ENCODE data around the gene NBR1. TPM values are rescaled to one million over a fixed set of nuclear protein-coding genes. Genes with fewer than 3 reads are reported as not detected.

NBR1 gene
- total RNA-seq, 1 experiment from 2014 or later = 60.8 TPM

- TF ChIP-seq REST (IDR thresholded peaks at IDR 0.05; ENCODE audit: low read depth) = no peak
- peak; percentile 21; the same call in 1 of the 2 replicates for TF ChIP-seq SP1 (IDR thresholded peaks at IDR 0.05; ENCODE audit: low read depth)
- peak; percentile 25; the same call in 1 of the 2 replicates for TF ChIP-seq ZFX (IDR thresholded peaks at IDR 0.05)
- TF ChIP-seq CBX3 (IDR thresholded peaks at IDR 0.05; ENCODE audit: low read depth) = no peak
These were observed 40.7 kb downstream of the NBR1 start, which contains the start of gene TMEM106A (continued) for GRCh38 chr17:43211480-43212402.

- ChIA-PET RAD21 (ENCODE audit: low non-redundant PET in 1 of 2, low total read pairs in 2 of 2, uncharacterized antibody in 2 of 2, unreplicated experiment in 2 of 2) (no interaction called here), POLR2A (interaction anchor here (1.0 to 4.0 kb wide), 3 partner anchors 14 to 103 kb away, joined by 3 to 33 read pairs (median 6); no protein-coding TSS in a partner anchor)
- DNase-seq (ENCODE audit: low read depth, low spot score) = no peak
These were observed 41.9 kb downstream of the NBR1 start for GRCh38 chr17:43212641-43213490.

More at GRCh38 chr17:43212641-43213490, 41.9 kb downstream of the NBR1 start:
- H2AFZ ChIP-seq (ENCODE audit: low read depth, low read length, poor library complexity, severe bottlenecking) = no peak overlapping the region
- intact Hi-C loops (cut with micrococcal nuclease) = no loop called here
- H3K9ac ChIP-seq (ENCODE audit: low read length) = peak overlapping the region; percentile 76
- H3K4me3 ChIP-seq (replicated peaks in 1 of 2; ENCODE audit: low read depth in 1 of 2, low read length in 2 of 2) = peak overlapping the region; percentile 63 to 78
- H3K27ac ChIP-seq (ENCODE audit: low read depth, low read length) = no peak overlapping the region
- CTCF ChIA-PET = no interaction called here
- no peaks in the 10 kb centered on the region for H3K36me3 ChIP-seq (ENCODE audit: control insufficient read depth in 1 of 2, insufficient read depth in 2 of 2, low read length in 2 of 2)
- H3K9me3 ChIP-seq (ENCODE audit: control insufficient read depth in 1 of 2, insufficient read depth in 1 of 2, low read depth in 1 of 2, low read length in 2 of 2) = no peaks in the 10 kb centered on the region
- no TSS peak for BruUV-seq (replicated peaks)
- ATAC-seq = no peak
- H3K4me1 ChIP-seq (ENCODE audit: control insufficient read depth in 1 of 2, insufficient read depth in 2 of 2, low read length in 2 of 2) = peaks cover 6 to 19% of the 10 kb centered on the region in 2 experiments; a peak in 2 of 4 replicates
- no peaks in the 10 kb centered on the region for H3K79me2 ChIP-seq (ENCODE audit: insufficient read depth, low read length)
- no peaks in the 10 kb centered on the region for H4K20me1 ChIP-seq (ENCODE audit: insufficient read depth)
- H3K9me2 ChIP-seq (ENCODE audit: insufficient read depth) = no peaks in the 10 kb centered on the region
- no peak for TF ChIP-seq ELF1 (IDR thresholded peaks at IDR 0.05; ENCODE audit: borderline replicate concordance, low read depth)
- no peak for TF ChIP-seq CTCF (IDR thresholded peaks at IDR 0.05 in 2 of 3, conservative IDR thresholded peaks at IDR 0.05 in 1 of 3; ENCODE audit: borderline replicate concordance in 1 of 3, insufficient read depth in 1 of 3, low read depth in 2 of 3, low read length in 2 of 3)
- no peak for TF ChIP-seq RAD21 (IDR thresholded peaks at IDR 0.05; ENCODE audit: low read depth)
- H3K4me2 ChIP-seq (ENCODE audit: low read length) = peak overlapping the region; percentile 73
- H3K27me3 ChIP-seq (ENCODE audit: insufficient read depth, low read length) = no peaks in the 10 kb centered on the region
